A549 (cell line): Measurements from ENCODE around the gene SUPT3H. TPM values are rescaled to one million over a fixed set of nuclear protein-coding genes. Genes with fewer than 3 reads are reported as not detected.

Source experiments
- ATAC-seq, 2 experiments: fragments of 200-7000 bp in 1 of 2; fragments of >200 bp in 1 of 2; cut with Nextera tagmentation in 1 of 2; cut with Tn5 transposase in 1 of 2; 3 replicates each; pipeline versions ENCODE4 v1.8.0 to v1.9.1; 2018 to 2020; ENCODE audit warnings: mild to moderate bottlenecking in 1 of 2, moderate library complexity in 1 of 2
- CTCF ChIA-PET: fragments of 300-600 bp; sonication (Branson Sonifier 250); formaldehyde crosslinking; extraction: SDS; loops from one replicate; lab custom pipeline; 2021; ENCODE audit warnings: antibody characterized with exemption, inconsistent platforms; lab: Yijun Ruan, JAX
- POLR2A ChIA-PET: fragments of 350-600 bp; formaldehyde crosslinking; extraction: SDS; loops from one replicate; lab custom pipeline; 2021; ENCODE audit warnings: antibody characterized with exemption, inconsistent platforms; lab: Yijun Ruan, JAX
- DNase-seq, 2 experiments: peaks; one replicate each; pipeline versions ENCODE4 v3.0.0 to v3.0.0-alpha.2; 2011 to 2016; ENCODE audit warnings: low read depth in 1 of 2, low spot score in 1 of 2
- FAIRE-seq: peaks from 2 replicates; lab custom pipeline; 2011; peaks lifted over from hg19 to GRCh38; lab: Jason Lieb, UNC
- H3K27ac ChIP-seq, 2 experiments: fragments of >200 bp; sonication (Bioruptor Twin); formaldehyde crosslinking; 3 replicates each; pipeline ENCODE4 v1.5.1; 2016 to 2017
- H3K4me1 ChIP-seq: fragments of >200 bp; sonication (Bioruptor Twin); formaldehyde crosslinking; 3 replicates; pipeline ENCODE4 v1.6.1; 2016
- H3K4me2 ChIP-seq: fragments of >200 bp; sonication (Bioruptor Twin); formaldehyde crosslinking; 3 replicates; pipeline ENCODE4 v1.6.1; 2016
- H3K4me3 ChIP-seq: fragments of >200 bp; sonication (Bioruptor Twin); formaldehyde crosslinking; 3 replicates; pipeline ENCODE4 v1.5.1; 2016
- H3K9me3 ChIP-seq: fragments of >200 bp; sonication (Bioruptor Twin); formaldehyde crosslinking; 3 replicates; pipeline ENCODE4 v1.6.1; 2016
- CBX2 ChIP-seq: fragments of 200-600 bp; sonication (generic); IDR thresholded peaks from 2 replicates; pipeline ENCODE4 v1.6.1; 2016; ENCODE audit warnings: low read depth, mild to moderate bottlenecking, borderline replicate concordance
- CBX8 ChIP-seq: fragments of 200-600 bp; sonication (generic); IDR thresholded peaks from 2 replicates; pipeline ENCODE4 v1.6.1; 2016
- CHD2 ChIP-seq: fragments of 150-350 bp; IDR thresholded peaks from 2 replicates; pipeline ENCODE4 v1.6.1; 2014; ENCODE audit warnings: low read length; ENCODE audit not compliant: partially characterized antibody
- EHF ChIP-seq: fragments of 250-450 bp; sonication (Bioruptor Pico); IDR thresholded peaks from 2 replicates; pipeline ENCODE4 v1.5.0; 2020; ENCODE audit warnings: mild to moderate bottlenecking
- EHMT2 ChIP-seq: fragments of 200-600 bp; sonication (generic); IDR thresholded peaks from 2 replicates; pipeline ENCODE4 v1.6.1; 2016; ENCODE audit warnings: antibody characterized with exemption, low read depth, mild to moderate bottlenecking, moderate library complexity
- EP300 ChIP-seq, 2 experiments: fragments of >200 bp; sonication (Bioruptor Twin); formaldehyde crosslinking; IDR thresholded peaks; 2 replicates in 1 of 2; 3 replicates in 1 of 2; pipeline ENCODE4 v1.6.1; 2016 to 2017
- ESRRA ChIP-seq: fragments of 150-350 bp; IDR thresholded peaks from 2 replicates; pipeline ENCODE4 v1.6.1; 2014; ENCODE audit warnings: mild to moderate bottlenecking, low read length, borderline replicate concordance
- FOSB ChIP-seq: fragments of 250-450 bp; sonication (Bioruptor Pico); IDR thresholded peaks from 2 replicates; pipeline ENCODE4 v1.5.0; 2020; ENCODE audit warnings: mild to moderate bottlenecking, moderate library complexity
- FOSL2 ChIP-seq, 2 experiments: fragments of 450-650 bp in 1 of 2; fragments of >200 bp in 1 of 2; sonication (Bioruptor Twin) in 1 of 2; formaldehyde crosslinking; IDR thresholded peaks; 2 replicates each; pipeline versions ENCODE4 v1.5.0 to v1.6.1; 2016 to 2020; ENCODE audit warnings: mild to moderate bottlenecking in 1 of 2, moderate library complexity in 1 of 2
- HDAC2 ChIP-seq: fragments of 200-600 bp; sonication (generic); IDR thresholded peaks from 2 replicates; pipeline ENCODE4 v1.6.1; 2016
- HOXB5 ChIP-seq: fragments of 250-450 bp; sonication (Bioruptor Pico); IDR thresholded peaks from 2 replicates; pipeline ENCODE4 v1.5.0; 2020; ENCODE audit warnings: mild to moderate bottlenecking, moderate library complexity
- NR3C1 ChIP-seq: fragments of >200 bp; sonication (Bioruptor Twin); formaldehyde crosslinking; IDR thresholded peaks from 3 replicates; pipeline ENCODE4 v1.6.1; 2017
- POLR2A ChIP-seq: IDR thresholded peaks from 2 replicates; pipeline ENCODE4 v1.6.1; 2012; ENCODE audit warnings: mild to moderate bottlenecking, low read length
- POLR2AphosphoS2 ChIP-seq: conservative IDR thresholded peaks from 2 replicates; pipeline ENCODE4 v1.6.1; 2012; ENCODE audit warnings: low read length, improper control_type of control experiment, inconsistent platforms
- RAD21 ChIP-seq, 2 experiments: fragments of >200 bp in 1 of 2; sonication (Bioruptor Twin) in 1 of 2; formaldehyde crosslinking in 1 of 2; IDR thresholded peaks in 1 of 2; conservative IDR thresholded peaks in 1 of 2; 2 replicates in 1 of 2; 3 replicates in 1 of 2; pipeline ENCODE4 v1.6.1; 2012 to 2018; ENCODE audit warnings: inconsistent platforms in 1 of 2
- RARB ChIP-seq: fragments of 250-450 bp; sonication (Bioruptor Pico); IDR thresholded peaks from 2 replicates; pipeline ENCODE4 v1.8.0; 2021; ENCODE audit warnings: mild to moderate bottlenecking, moderate library complexity
- RCOR1 ChIP-seq: fragments of 150-350 bp; IDR thresholded peaks from 2 replicates; pipeline ENCODE4 v1.6.1; 2014; ENCODE audit warnings: antibody characterized with exemption, low read length, low read depth
- RNF2 ChIP-seq: fragments of 200-600 bp; sonication (generic); IDR thresholded peaks from 2 replicates; pipeline ENCODE4 v1.6.1; 2016; ENCODE audit warnings: low read depth, mild to moderate bottlenecking, antibody characterized with exemption, moderate library complexity, borderline replicate concordance
- SMC3 ChIP-seq: fragments of >200 bp; sonication (Bioruptor Twin); formaldehyde crosslinking; IDR thresholded peaks from 3 replicates; pipeline ENCODE4 v1.6.1; 2018; ENCODE audit warnings: inconsistent platforms
- TFCP2L1 ChIP-seq: fragments of 250-450 bp; sonication (Bioruptor Pico); IDR thresholded peaks from 2 replicates; pipeline ENCODE4 v1.5.0; 2021; ENCODE audit warnings: mild to moderate bottlenecking
- WGBS: methylation state at CpG from one replicate; pipeline ENCODE4 v1.1.6; 2017; ENCODE audit errors: missing lambda C conversion rate; 5-methylcytosine and 5-hydroxymethylcytosine counted together
- polyA plus RNA-seq, 4 experiments: library from polyadenylated mRNA; depleted of rRNA in 3 of 4; stranded (reverse); fragments of >200 nt; fragmentation: RNase III in 1 of 4; extraction: RNeasy Plus Mini Kit Qiagen cat#74134 plus additional on column Dnase treatment in 1 of 4; gene quantifications; 2 replicates in 3 of 4; 3 replicates in 1 of 4; pipeline ENCODE4 v1.2.3, GENCODE V29; 2011 to 2017
- TF ChIP-seq, protein P1 (sequence below): fragments of 250-450 bp; sonication (Bioruptor Pico); IDR thresholded peaks from 2 replicates; pipeline ENCODE4 v1.5.0; 2021; ENCODE audit warnings: mild to moderate bottlenecking, moderate library complexity, borderline replicate concordance
- TF ChIP-seq, protein P2 (sequence below): fragments of >200 bp; sonication (Bioruptor Twin); formaldehyde crosslinking; IDR thresholded peaks from 2 replicates; pipeline ENCODE4 v1.6.1; 2016

Gene SUPT3H
- polyA plus RNA-seq, 2 of the 4 experiments (the other 2 are of a cell fraction), result 4.3 to 6.2 TPM

DNA sequence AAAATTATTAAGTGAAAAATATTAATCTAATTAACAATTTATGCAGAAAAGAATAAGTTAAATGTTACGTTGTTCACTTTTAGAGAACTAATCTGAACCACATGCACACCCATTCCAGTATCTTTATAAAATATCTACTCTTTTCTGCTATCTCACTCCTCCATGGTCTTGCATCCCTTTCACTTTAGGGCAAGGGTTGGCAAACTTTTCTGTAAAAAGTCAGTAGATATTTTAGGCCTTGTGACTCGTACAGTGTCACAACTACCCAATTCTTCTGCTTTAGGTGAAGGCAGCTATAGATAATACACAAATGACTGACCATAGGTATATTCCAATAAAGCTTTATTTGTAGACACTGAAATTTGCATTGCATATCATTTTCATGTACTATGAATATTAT is 39.7 kb upstream of the SUPT3H start:
- ChIA-PET CTCF (interaction anchor here (0.5 to 1.5 kb wide), 6 partner anchors 39 to 762 kb away, joined by 3 to 6 read pairs (median 4); no protein-coding TSS in a partner anchor), POLR2A (no interaction called here)

DNA sequence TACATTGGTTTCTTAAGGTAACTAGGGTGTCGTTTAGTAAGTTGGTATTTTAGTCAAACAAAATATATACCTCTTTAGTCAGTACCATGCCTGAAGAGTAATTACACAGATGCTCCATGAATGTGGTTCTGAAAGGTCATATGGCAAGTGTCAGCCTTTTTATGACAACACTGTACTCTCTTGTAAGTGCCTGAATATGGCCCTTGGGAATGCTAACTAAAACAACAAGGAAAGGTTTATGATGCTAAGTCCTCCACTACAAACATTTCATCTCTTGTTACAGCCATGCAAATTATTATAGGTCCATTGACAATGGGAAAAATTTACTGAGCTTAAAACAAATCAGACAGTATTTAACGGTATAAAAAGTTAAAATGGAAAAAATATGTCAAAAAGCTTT is 39.0 kb upstream of the SUPT3H start:
- ATAC-seq (no peak), DNase-seq (no peak), FAIRE-seq (no peak)
- H3K4me3 ChIP-seq, result no peak overlapping the region
- no peak for TF ChIP-seq EHF (CRISPR knock-in tag)
- H3K4me2 ChIP-seq, result no peak overlapping the region
- CTCF ChIA-PET, result interaction anchor here (1.0 to 1.5 kb wide), 3 partner anchors 239 to 761 kb away, joined by 3 to 6 read pairs (median 5); no protein-coding TSS in a partner anchor
- POLR2A ChIA-PET, result interaction anchor here (0.5 kb wide), 1 partner anchor 781 kb away, joined by 9 read pairs; no protein-coding TSS in a partner anchor
- 40% methylated on average over 2 of the region's 2 CpGs for WGBS
- no peaks in the 10 kb centered on the region for H3K9me3 ChIP-seq
- peaks cover 18% of the 10 kb centered on the region for H3K4me1 ChIP-seq
- H3K27ac ChIP-seq, result no peak overlapping the region

More for the DNA sequence above, 39.7 kb upstream of the SUPT3H start:
- DNase-seq (no peak), FAIRE-seq (no peak), ATAC-seq (no peak)
- H3K4me3 ChIP-seq, result no peak overlapping the region
- no peak overlapping the region for H3K4me2 ChIP-seq
- TF ChIP-seq CBX2, result no peak
- no peak for TF ChIP-seq FOSB (CRISPR knock-in tag)
- no peak for TF ChIP-seq RAD21 (conservative IDR thresholded peaks at IDR 0.05 in 1 of 2, IDR thresholded peaks at IDR 0.05 in 1 of 2)
- TF ChIP-seq, protein P1, sequence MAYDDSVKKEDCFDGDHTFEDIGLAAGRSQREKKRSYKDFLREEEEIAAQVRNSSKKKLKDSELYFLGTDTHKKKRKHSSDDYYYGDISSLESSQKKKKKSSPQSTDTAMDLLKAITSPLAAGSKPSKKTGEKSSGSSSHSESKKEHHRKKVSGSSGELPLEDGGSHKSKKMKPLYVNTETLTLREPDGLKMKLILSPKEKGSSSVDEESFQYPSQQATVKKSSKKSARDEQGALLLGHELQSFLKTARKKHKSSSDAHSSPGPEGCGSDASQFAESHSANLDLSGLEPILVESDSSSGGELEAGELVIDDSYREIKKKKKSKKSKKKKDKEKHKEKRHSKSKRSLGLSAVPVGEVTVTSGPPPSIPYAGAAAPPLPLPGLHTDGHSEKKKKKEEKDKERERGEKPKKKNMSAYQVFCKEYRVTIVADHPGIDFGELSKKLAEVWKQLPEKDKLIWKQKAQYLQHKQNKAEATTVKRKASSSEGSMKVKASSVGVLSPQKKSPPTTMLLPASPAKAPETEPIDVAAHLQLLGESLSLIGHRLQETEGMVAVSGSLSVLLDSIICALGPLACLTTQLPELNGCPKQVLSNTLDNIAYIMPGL (CRISPR knock-in tag), result no peak
- TF ChIP-seq TFCP2L1 (CRISPR knock-in tag), result no peak
- no peak for TF ChIP-seq POLR2AphosphoS2
- no peak for TF ChIP-seq HOXB5
- TF ChIP-seq HDAC2, result no peak
- H3K4me1 ChIP-seq, result peaks cover 18% of the 10 kb centered on the region
- H3K9me3 ChIP-seq, result no peaks in the 10 kb centered on the region
- WGBS, result 73% methylated on average over 2 of the region's 2 CpGs
- H3K27ac ChIP-seq, result no peak overlapping the region

DNA sequence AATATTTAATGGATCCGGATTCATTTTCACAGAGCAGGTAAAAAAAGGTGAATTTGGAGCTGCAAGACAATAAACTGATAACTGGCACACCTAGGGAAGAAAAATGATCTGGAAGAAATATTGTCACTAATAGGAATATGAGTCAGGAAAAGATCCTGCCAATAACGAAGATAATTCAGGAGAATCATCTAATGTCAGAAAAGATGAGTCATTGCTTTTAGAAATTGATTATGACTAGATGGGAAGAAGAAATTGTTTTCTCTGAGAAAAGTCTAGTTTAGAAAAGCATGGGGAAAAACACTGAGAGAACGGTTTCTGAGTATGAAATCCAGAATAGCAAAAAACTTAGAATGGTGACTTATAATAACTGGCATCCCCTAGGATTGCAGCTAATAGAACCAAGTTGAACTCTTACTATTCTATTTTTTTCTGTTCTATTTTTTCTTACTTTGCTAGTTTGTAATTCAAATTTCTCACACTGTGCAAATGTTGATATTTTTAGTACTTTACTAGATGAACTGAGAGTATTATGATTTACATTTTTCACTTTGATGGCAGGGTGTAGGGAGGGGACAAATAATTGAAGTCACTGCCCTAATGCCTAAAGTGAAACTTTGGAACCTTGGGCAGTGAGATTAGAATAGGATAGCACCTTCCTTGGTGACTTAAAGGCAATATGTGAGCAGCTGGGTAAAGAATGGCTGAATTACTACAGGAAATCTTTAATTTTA is 38.2 kb upstream of the SUPT3H start:
- Histone ChIP-seq H3K4me2 (no peak overlapping the region), H3K9me3 (no peaks in the 10 kb centered on the region), H3K4me3 (no peak overlapping the region), H3K27ac (no peak overlapping the region), H3K4me1 (peaks cover 12% of the 10 kb centered on the region)
- no peak for DNase-seq
- 28% methylated on average over 3 of the region's 3 CpGs for WGBS
- CTCF ChIA-PET, result interaction anchor here (1.4 to 2.2 kb wide), 2 partner anchors 760 to 940 kb away, joined by 5 to 6 read pairs; no protein-coding TSS in a partner anchor
- no peak for TF ChIP-seq FOSL2 (IDR thresholded peaks at IDR 0.05)
- TF ChIP-seq FOSL2 (CRISPR knock-in tag; IDR thresholded peaks at IDR 0.05), result peak; percentile 15; the same call in 1 of the 2 replicates
- TF ChIP-seq EP300 (IDR thresholded peaks at IDR 0.05), result no peak
- TF ChIP-seq CBX8, result no peak
- POLR2A ChIA-PET, result no interaction called here
- FAIRE-seq, result no peak
- ATAC-seq, result no peak

DNA sequence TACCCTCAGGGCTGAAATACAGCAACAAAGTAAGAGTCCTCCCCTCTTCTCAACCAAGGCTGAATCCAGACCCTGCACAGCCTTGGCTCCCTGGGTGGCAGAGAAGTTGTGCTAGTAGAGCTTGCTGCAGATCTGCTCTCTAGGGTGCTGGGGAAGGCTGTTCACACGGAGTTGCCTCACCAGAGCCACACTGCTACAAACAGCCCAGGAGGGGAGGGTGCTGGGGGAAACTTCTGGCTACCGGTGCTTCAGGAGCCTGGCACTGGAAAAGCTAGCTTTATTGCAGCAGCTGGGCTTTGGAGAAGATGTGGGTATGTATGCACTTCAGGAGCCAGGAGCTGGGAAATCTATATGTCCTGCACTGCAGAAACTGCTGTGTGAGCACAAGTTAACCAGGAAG is 37.6 kb upstream of the SUPT3H start:
- DNase-seq, result no peak
- H3K4me1 ChIP-seq, result peaks cover 6% of the 10 kb centered on the region; the same call in 2 of the 3 replicates
- no peak overlapping the region for H3K4me2 ChIP-seq
- no peak overlapping the region for H3K27ac ChIP-seq
- POLR2A ChIA-PET, result no interaction called here
- peak in 1 of 2 experiments; percentile 31; a peak in 2 of 6 replicates for ATAC-seq
- no peak for FAIRE-seq
- no peak overlapping the region for H3K4me3 ChIP-seq
- 26% methylated on average over 2 of the region's 2 CpGs for WGBS
- TF ChIP-seq POLR2A, result no peak
- TF ChIP-seq RNF2, result no peak
- no peak for TF ChIP-seq HOXB5
- no peak for TF ChIP-seq ESRRA
- no peak for TF ChIP-seq POLR2AphosphoS2
- TF ChIP-seq RARB (CRISPR knock-in tag), result no peak
- no peak for TF ChIP-seq RCOR1
- TF ChIP-seq, protein P2, sequence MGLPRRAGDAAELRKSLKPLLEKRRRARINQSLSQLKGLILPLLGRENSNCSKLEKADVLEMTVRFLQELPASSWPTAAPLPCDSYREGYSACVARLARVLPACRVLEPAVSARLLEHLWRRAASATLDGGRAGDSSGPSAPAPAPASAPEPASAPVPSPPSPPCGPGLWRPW, result no peak
- TF ChIP-seq FOSB (CRISPR knock-in tag), result no peak
- no peak for TF ChIP-seq CHD2
- no peak for TF ChIP-seq SMC3
- TF ChIP-seq EHMT2, result no peak
- TF ChIP-seq NR3C1, result no peak
- TF ChIP-seq, protein P1 (CRISPR knock-in tag), result no peak
- TF ChIP-seq HDAC2, result no peak
- no peak for TF ChIP-seq TFCP2L1 (CRISPR knock-in tag)
- TF ChIP-seq RAD21 (conservative IDR thresholded peaks at IDR 0.05 in 1 of 2, IDR thresholded peaks at IDR 0.05 in 1 of 2), result no peak
- TF ChIP-seq, all 56 proteins: peak for 0
- no peaks in the 10 kb centered on the region for H3K9me3 ChIP-seq
- CTCF ChIA-PET, result interaction anchor here (1.4 to 2.2 kb wide), 2 partner anchors 760 to 940 kb away, joined by 5 to 6 read pairs; no protein-coding TSS in a partner anchor
